ENCODE measurements around the gene UGT1A3. TPM values are rescaled to one million over a fixed set of nuclear protein-coding genes. Genes with fewer than 3 reads are reported as not detected.

The UGT1A3 gene
- total and polyA plus RNA-seq, 7 experiments from 2014 or later, result not detected

DNA sequence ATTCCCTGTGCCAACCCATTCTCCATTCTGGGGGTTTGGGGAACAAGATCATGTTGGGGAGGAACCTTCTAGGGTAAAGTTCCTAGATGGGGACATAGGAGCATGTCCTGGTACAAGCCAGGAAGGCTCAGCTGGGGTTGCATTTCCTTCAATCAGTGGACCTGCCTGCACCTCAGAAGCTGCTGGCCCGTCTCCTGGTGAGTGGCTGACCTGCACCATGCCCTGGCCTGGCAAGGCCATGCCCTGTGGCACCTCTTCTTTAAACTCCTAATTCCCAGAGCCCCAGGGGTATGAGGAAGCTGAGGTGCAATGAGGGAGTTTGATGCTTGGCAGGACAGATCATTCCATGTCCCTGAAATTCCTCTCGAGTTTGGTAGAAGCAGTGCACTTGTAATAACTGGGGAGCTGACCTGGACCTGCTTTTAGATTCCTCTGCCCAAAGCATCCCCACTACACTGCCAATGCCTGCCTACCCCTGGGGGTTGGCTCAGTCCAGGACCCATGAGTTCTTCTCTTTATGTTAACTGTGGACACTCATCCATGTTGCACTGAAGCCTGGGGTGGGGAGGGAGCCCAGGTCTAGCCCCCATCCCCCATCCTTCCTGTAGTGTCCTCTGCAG, 74.6 kb downstream of the UGT1A3 start:
- H3K9me3 ChIP-seq (ENCODE audit: control insufficient read depth in 2 of 3, low read length in 3 of 3), result no peaks in the 10 kb centered on the region
- Mint-ChIP-seq H3K36me3 (no peaks in the 10 kb centered on the region), H3K4me3 (no peak overlapping the region), H3K4me1 (peaks cover 0 to under 1% (median 0%) of the 10 kb centered on the region in 7 donors), H3K27ac (no peak overlapping the region), H3K9me3 (no peaks in the 10 kb centered on the region), H3K27me3 (peaks cover 7 to 20% (median 15%) of the 10 kb centered on the region in 5 donors)
- H3K36me3 ChIP-seq (ENCODE audit: control insufficient read depth in 2 of 3, insufficient read depth in 3 of 3, low read length in 3 of 3), result no peaks in the 10 kb centered on the region
- intact Hi-C loops (cut with micrococcal nuclease), result no loop called here
- no peak for ATAC-seq
- H3K4me1 ChIP-seq (ENCODE audit: control insufficient read depth in 2 of 2, insufficient read depth in 2 of 2, low read length in 2 of 2), result no peaks in the 10 kb centered on the region
- ChIA-PET POLR2A (no interaction called here), CTCF (no interaction called here)
- no peaks in the 10 kb centered on the region for H3K27me3 ChIP-seq (ENCODE audit: control insufficient read depth in 2 of 2, insufficient read depth in 2 of 2, low read length in 2 of 2)
- no peak overlapping the region for H3K4me3 ChIP-seq (ENCODE audit: low read length)
- H3K27ac ChIP-seq (ENCODE audit: low read depth, low read length), result no peak overlapping the region
- peak in 1 of 9 donors; percentile 1 for DNase-seq

DNA sequence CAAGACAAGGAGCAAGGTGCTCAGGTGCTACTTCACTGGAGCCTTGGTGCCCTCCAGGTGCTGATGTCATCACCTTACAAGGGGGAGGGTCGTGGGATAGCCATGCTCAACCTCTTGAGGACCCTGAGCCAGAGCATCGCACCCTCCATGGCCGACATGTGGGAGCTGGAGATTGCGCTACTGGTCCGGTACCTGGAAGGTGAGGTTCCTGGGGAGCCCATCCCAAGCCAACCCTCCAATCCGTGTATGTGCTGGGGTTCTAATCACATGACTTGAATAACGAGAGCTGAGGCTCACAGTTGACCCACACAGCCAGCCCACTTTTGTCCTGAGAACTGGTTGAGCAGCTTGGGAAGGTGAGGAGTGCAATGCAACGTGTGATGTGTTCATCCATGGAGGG, 75.2 kb downstream of the UGT1A3 start:
- no peak overlapping the region for H3K27ac Mint-ChIP-seq

GRCh38 chr2:233807215-233807865, 78.5 kb downstream of the UGT1A3 start:
- POLR2A ChIA-PET, result no interaction called here
- no peaks in the 10 kb centered on the region for H3K36me3 ChIP-seq (ENCODE audit: control insufficient read depth in 2 of 3, insufficient read depth in 3 of 3, low read length in 3 of 3)
- H3K27me3 ChIP-seq (ENCODE audit: control insufficient read depth in 2 of 2, insufficient read depth in 2 of 2, low read length in 2 of 2), result no peaks in the 10 kb centered on the region
- Mint-ChIP-seq H3K27me3 (peaks cover 9 to 34% (median 20%) of the 10 kb centered on the region in 5 donors), H3K27ac (no peak overlapping the region), H3K4me3 (no peak overlapping the region), H3K9me3 (no peaks in the 10 kb centered on the region), H3K36me3 (no peaks in the 10 kb centered on the region), H3K4me1 (no peaks in the 10 kb centered on the region)
- no peak overlapping the region for H3K4me3 ChIP-seq (ENCODE audit: low read length)
- H3K27ac ChIP-seq (ENCODE audit: low read depth, low read length), result no peak overlapping the region
- DNase-seq, result peak in 2 of 9 donors; percentile 1 to 14
- H3K4me1 ChIP-seq (ENCODE audit: control insufficient read depth in 2 of 2, insufficient read depth in 2 of 2, low read length in 2 of 2), result no peaks in the 10 kb centered on the region
- no peak for ATAC-seq
- CTCF ChIA-PET, result interaction anchor here (0.7 kb wide), 1 partner anchor 347 kb away, joined by 3 read pairs; no protein-coding TSS in a partner anchor
- intact Hi-C loops (cut with micrococcal nuclease), result no loop called here
- no peaks in the 10 kb centered on the region for H3K9me3 ChIP-seq (ENCODE audit: control insufficient read depth in 2 of 3, low read length in 3 of 3)

More for the DNA sequence above, 75.2 kb downstream of the UGT1A3 start:
- H3K9me3 Mint-ChIP-seq, result no peaks in the 10 kb centered on the region
- no peaks in the 10 kb centered on the region for H3K36me3 Mint-ChIP-seq
- Histone ChIP-seq H3K27ac (ENCODE audit: low read depth, low read length) (no peak overlapping the region), H3K4me1 (ENCODE audit: control insufficient read depth in 2 of 2, insufficient read depth in 2 of 2, low read length in 2 of 2) (no peaks in the 10 kb centered on the region), H3K9me3 (ENCODE audit: control insufficient read depth in 2 of 3, low read length in 3 of 3) (no peaks in the 10 kb centered on the region), H3K36me3 (ENCODE audit: control insufficient read depth in 2 of 3, insufficient read depth in 3 of 3, low read length in 3 of 3) (no peaks in the 10 kb centered on the region), H3K27me3 (ENCODE audit: control insufficient read depth in 2 of 2, insufficient read depth in 2 of 2, low read length in 2 of 2) (no peaks in the 10 kb centered on the region), H3K4me3 (ENCODE audit: low read length) (no peak overlapping the region)
- ChIA-PET POLR2A (no interaction called here), CTCF (no interaction called here)
- ATAC-seq (no peak), DNase-seq (peak in 2 of 9 donors; percentile 0 to 17)
- peaks cover 9 to 20% (median 17%) of the 10 kb centered on the region in 5 donors for H3K27me3 Mint-ChIP-seq
- H3K4me1 Mint-ChIP-seq, result no peaks in the 10 kb centered on the region
- no peak overlapping the region for H3K4me3 Mint-ChIP-seq
- intact Hi-C loops (cut with micrococcal nuclease), result no loop called here

DNA sequence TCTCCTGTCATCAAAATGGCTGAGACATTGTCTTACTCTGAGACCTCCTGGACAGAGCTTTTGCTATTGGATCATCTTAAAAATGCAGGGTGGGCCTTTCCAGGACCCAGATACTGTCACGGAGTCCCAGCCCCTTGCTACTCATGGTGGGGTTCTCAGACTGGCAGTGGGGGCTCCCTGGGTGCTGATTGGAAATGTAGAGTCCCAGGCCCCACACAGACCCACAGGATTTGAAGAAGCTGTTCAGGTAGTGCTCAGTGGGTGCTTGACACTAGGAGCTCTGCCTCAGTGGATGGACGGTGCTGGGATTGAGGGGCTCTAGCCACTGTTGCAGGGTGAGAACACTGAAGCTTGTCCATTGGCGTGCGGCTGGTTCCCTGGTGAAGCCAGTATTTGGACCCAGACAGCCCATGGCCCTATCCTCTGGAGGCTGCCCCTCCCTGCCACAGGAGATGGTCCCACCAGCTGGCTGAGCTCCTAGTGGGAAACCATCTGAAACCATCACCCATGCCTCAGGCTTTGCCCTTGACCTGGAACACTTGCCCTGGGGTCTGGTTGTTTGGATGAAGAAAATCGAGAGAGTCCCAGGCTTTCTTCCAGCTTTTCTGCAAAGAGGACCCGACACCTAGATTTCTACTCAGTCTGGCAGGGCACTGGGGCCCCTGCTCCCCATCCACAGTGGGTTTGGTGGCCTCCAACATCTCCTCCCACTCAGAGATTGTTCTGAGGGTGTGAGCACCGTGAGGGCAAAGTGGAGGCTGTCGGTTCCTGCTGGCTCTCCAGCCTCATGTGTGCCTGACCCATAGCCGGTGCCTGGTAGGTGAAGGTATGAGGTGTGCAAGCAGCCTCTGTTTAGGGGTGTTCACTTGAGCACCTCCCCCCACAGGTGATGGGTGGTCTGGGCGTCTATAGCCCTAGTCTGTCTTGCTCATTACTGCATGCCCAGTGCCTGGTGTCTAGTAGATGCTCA, 79.4 kb downstream of the UGT1A3 start:
- ChIA-PET POLR2A (no interaction called here), CTCF (no interaction called here)

GRCh38 chr2:233810385-233810784, 81.5 kb downstream of the UGT1A3 start:
- POLR2A ChIA-PET, result no interaction called here
- ATAC-seq (no peak), DNase-seq (peak in 1 of 9 donors; percentile 9)
- Mint-ChIP-seq H3K9me3 (peaks cover 0 to 1% (median 0%) of the 10 kb centered on the region in 11 donors), H3K36me3 (no peaks in the 10 kb centered on the region), H3K4me3 (no peak overlapping the region), H3K27ac (no peak overlapping the region), H3K27me3 (peaks cover 4 to 20% (median 10%) of the 10 kb centered on the region in 5 donors), H3K4me1 (no peaks in the 10 kb centered on the region)
- no peaks in the 10 kb centered on the region for H3K36me3 ChIP-seq (ENCODE audit: control insufficient read depth in 2 of 3, insufficient read depth in 3 of 3, low read length in 3 of 3)
- H3K4me3 ChIP-seq (ENCODE audit: low read length), result no peak overlapping the region
- CTCF ChIA-PET, result no interaction called here
- intact Hi-C loops (cut with micrococcal nuclease), result no loop called here
- no peak overlapping the region for H3K27ac ChIP-seq (ENCODE audit: low read depth, low read length)
- H3K27me3 ChIP-seq (ENCODE audit: control insufficient read depth in 2 of 2, insufficient read depth in 2 of 2, low read length in 2 of 2), result no peaks in the 10 kb centered on the region
- no peaks in the 10 kb centered on the region for H3K9me3 ChIP-seq (ENCODE audit: control insufficient read depth in 2 of 3, low read length in 3 of 3)
- no peaks in the 10 kb centered on the region for H3K4me1 ChIP-seq (ENCODE audit: control insufficient read depth in 2 of 2, insufficient read depth in 2 of 2, low read length in 2 of 2)

More for the DNA sequence above, 79.4 kb downstream of the UGT1A3 start:
- Mint-ChIP-seq H3K36me3 (no peaks in the 10 kb centered on the region), H3K9me3 (no peaks in the 10 kb centered on the region), H3K4me3 (no peak overlapping the region), H3K4me1 (no peaks in the 10 kb centered on the region), H3K27me3 (peaks cover 12 to 26% (median 15%) of the 10 kb centered on the region in 5 donors), H3K27ac (no peak overlapping the region)
- Histone ChIP-seq H3K36me3 (ENCODE audit: control insufficient read depth in 2 of 3, insufficient read depth in 3 of 3, low read length in 3 of 3) (no peaks in the 10 kb centered on the region), H3K4me3 (ENCODE audit: low read length) (no peak overlapping the region), H3K27me3 (ENCODE audit: control insufficient read depth in 2 of 2, insufficient read depth in 2 of 2, low read length in 2 of 2) (no peaks in the 10 kb centered on the region), H3K9me3 (ENCODE audit: control insufficient read depth in 2 of 3, low read length in 3 of 3) (no peaks in the 10 kb centered on the region), H3K4me1 (ENCODE audit: control insufficient read depth in 2 of 2, insufficient read depth in 2 of 2, low read length in 2 of 2) (no peaks in the 10 kb centered on the region), H3K27ac (ENCODE audit: low read depth, low read length) (no peak overlapping the region)
- no peak for ATAC-seq
- intact Hi-C loops (cut with micrococcal nuclease), result no loop called here
- peak in 2 of 9 donors; percentile 1 to 15 for DNase-seq

- Mint-ChIP-seq H3K4me3 (no peak overlapping the region), H3K4me1 (no peaks in the 10 kb centered on the region), H3K27me3 (peaks cover 4 to 22% (median 10%) of the 10 kb centered on the region in 5 donors), H3K36me3 (no peaks in the 10 kb centered on the region), H3K27ac (no peak overlapping the region), H3K9me3 (peaks cover 0 to 1% (median 0%) of the 10 kb centered on the region in 11 donors)
- DNase-seq (peak in 1 of 9 donors; percentile 0), ATAC-seq (no peak)
- Histone ChIP-seq H3K27me3 (ENCODE audit: control insufficient read depth in 2 of 2, insufficient read depth in 2 of 2, low read length in 2 of 2) (no peaks in the 10 kb centered on the region), H3K9me3 (ENCODE audit: control insufficient read depth in 2 of 3, low read length in 3 of 3) (no peaks in the 10 kb centered on the region), H3K4me1 (ENCODE audit: control insufficient read depth in 2 of 2, insufficient read depth in 2 of 2, low read length in 2 of 2) (no peaks in the 10 kb centered on the region), H3K27ac (ENCODE audit: low read depth, low read length) (no peak overlapping the region), H3K36me3 (ENCODE audit: control insufficient read depth in 2 of 3, insufficient read depth in 3 of 3, low read length in 3 of 3) (no peaks in the 10 kb centered on the region), H3K4me3 (ENCODE audit: low read length) (no peak overlapping the region)
- POLR2A ChIA-PET, result no interaction called here
- CTCF ChIA-PET, result no interaction called here
- intact Hi-C loops (cut with micrococcal nuclease), result no loop called here
Measured at GRCh38 chr2:233811087-233811486, 82.2 kb downstream of the UGT1A3 start.

Data from naive thymus-derived CD4-positive, alpha-beta T cell (primary cell).